Keratinocyte (primary cell): Measurements from ENCODE around the gene BACH1. TPM values are rescaled to one million over a fixed set of nuclear protein-coding genes. Genes with fewer than 3 reads are reported as not detected.

Source experiments
- DNase-seq: peaks from one replicate; pipeline ENCODE4 v3.0.0-alpha.2; 2011; ENCODE audit warnings: low read depth, missing footprints, low spot score
- FAIRE-seq: peaks from 2 replicates; lab custom pipeline; 2011; peaks lifted over from hg19 to GRCh38; lab: Jason Lieb, UNC
- H2AFZ ChIP-seq: 2 replicates; pipeline ENCODE4 v1.6.0; 2012; ENCODE audit warnings: low read length, control low read depth, inconsistent platforms; ENCODE audit not compliant: control insufficient read depth
- H3K27ac ChIP-seq: 2 replicates; pipeline ENCODE4 v1.5.1; 2011; ENCODE audit warnings: low read length; ENCODE audit not compliant: control insufficient read depth, insufficient read depth
- H3K27me3 ChIP-seq: 3 replicates; pipeline ENCODE4 v1.6.0; 2011; ENCODE audit warnings: low read length; ENCODE audit not compliant: control insufficient read depth, insufficient read depth; ENCODE audit errors: extremely low read depth
- H3K36me3 ChIP-seq, 2 experiments: 2 replicates in 1 of 2; 3 replicates in 1 of 2; pipeline ENCODE4 v1.5.1; 2011; ENCODE audit warnings: low read length in 2 of 2, mild to moderate bottlenecking in 1 of 2; ENCODE audit not compliant: control insufficient read depth in 2 of 2, insufficient read depth in 2 of 2; ENCODE audit errors: extremely low read depth in 1 of 2
- H3K4me1 ChIP-seq: 3 replicates; pipeline ENCODE4 v1.5.1; 2011; ENCODE audit warnings: low read length; ENCODE audit not compliant: control insufficient read depth, insufficient read depth; ENCODE audit errors: extremely low read depth
- H3K4me2 ChIP-seq: 3 replicates; pipeline ENCODE4 v1.6.0; 2011; ENCODE audit warnings: low read depth, low read length; ENCODE audit not compliant: control insufficient read depth, insufficient read depth; ENCODE audit errors: extremely low read depth
- H3K4me3 ChIP-seq, 3 experiments: fragments of 200-600 bp in 1 of 3; sonication (generic) in 1 of 3; 2 replicates in 2 of 3; 3 replicates in 1 of 3; pipeline ENCODE4 v1.5.1; 2011 to 2016; ENCODE audit warnings: low read length in 3 of 3, mild to moderate bottlenecking in 3 of 3, control low read depth in 2 of 3, inconsistent platforms in 1 of 3, low read depth in 1 of 3, mixed read lengths in 1 of 3, mixed run types in 1 of 3, moderate library complexity in 1 of 3; ENCODE audit not compliant: control insufficient read depth in 2 of 3, insufficient read depth in 2 of 3; ENCODE audit errors: extremely low read depth in 1 of 3
- H3K79me2 ChIP-seq: 2 replicates; pipeline ENCODE4 v1.6.0; 2012; ENCODE audit warnings: low read length; ENCODE audit not compliant: control insufficient read depth, insufficient read depth
- H3K9ac ChIP-seq: 3 replicates; pipeline ENCODE4 v1.6.0; 2011; ENCODE audit warnings: low read length; ENCODE audit not compliant: control insufficient read depth, insufficient read depth; ENCODE audit errors: extremely low read depth
- H3K9me1 ChIP-seq: 3 replicates; pipeline ENCODE4 v1.6.0; 2011; ENCODE audit warnings: low read length; ENCODE audit not compliant: control insufficient read depth, insufficient read depth; ENCODE audit errors: extremely low read depth
- H3K9me3 ChIP-seq: 2 replicates; pipeline ENCODE4 v1.5.1; 2012; ENCODE audit warnings: low read depth, low read length; ENCODE audit not compliant: control insufficient read depth
- H4K20me1 ChIP-seq: 3 replicates; pipeline ENCODE4 v1.6.0; 2011; ENCODE audit warnings: low read length; ENCODE audit not compliant: control insufficient read depth, insufficient read depth; ENCODE audit errors: extremely low read depth
- EZH2 ChIP-seq: IDR thresholded peaks from one replicate; pipeline ENCODE4 v1.6.1; 2012; ENCODE audit warnings: inconsistent platforms, mild to moderate bottlenecking, low read length, moderate library complexity
- dilution Hi-C: fragments of 300-500 bp; cut with MboI; formaldehyde crosslinking; loops from one replicate; pipeline ENCODE4 v1.7.0; 2020; ENCODE audit warnings: low sequenced_read_pairs; ENCODE audit not compliant: extremely low pct_ligation_motif_present
- polyA plus RNA-seq, 5 experiments: library from polyadenylated mRNA; depleted of rRNA in 3 of 5; stranded (reverse) in 3 of 5; stranded (forward) in 1 of 5; unstranded in 1 of 5; fragments of >200 nt; gene quantifications; 1 replicate in 1 of 5; 2 replicates in 3 of 5; 3 replicates in 1 of 5; pipeline versions ENCODE4 v1.2.1 to v1.2.3, GENCODE V29; 2011 to 2012; ENCODE audit warnings: missing spikeins in 2 of 5, low read depth in 1 of 5, low replicate concordance in 1 of 5
- TF ChIP-seq, protein P1 (sequence below), 3 experiments: IDR thresholded peaks in 1 of 3; conservative IDR thresholded peaks in 1 of 3; optimal IDR thresholded peaks in 1 of 3; 2 replicates in 2 of 3; 3 replicates in 1 of 3; pipeline versions ENCODE3 to v1.5.1; 2011; ENCODE audit warnings: low read length in 3 of 3, mild to moderate bottlenecking in 3 of 3, moderate library complexity in 2 of 3, control low read depth in 1 of 3, inconsistent platforms in 1 of 3; ENCODE audit not compliant: insufficient read depth in 2 of 3; ENCODE audit errors: extremely low read depth in 1 of 3

Gene BACH1
- polyA plus RNA-seq, 1 donor (not counting 4 experiments of a cell fraction or from before 2014, with no cell fraction given) = 33.1 TPM

DNA sequence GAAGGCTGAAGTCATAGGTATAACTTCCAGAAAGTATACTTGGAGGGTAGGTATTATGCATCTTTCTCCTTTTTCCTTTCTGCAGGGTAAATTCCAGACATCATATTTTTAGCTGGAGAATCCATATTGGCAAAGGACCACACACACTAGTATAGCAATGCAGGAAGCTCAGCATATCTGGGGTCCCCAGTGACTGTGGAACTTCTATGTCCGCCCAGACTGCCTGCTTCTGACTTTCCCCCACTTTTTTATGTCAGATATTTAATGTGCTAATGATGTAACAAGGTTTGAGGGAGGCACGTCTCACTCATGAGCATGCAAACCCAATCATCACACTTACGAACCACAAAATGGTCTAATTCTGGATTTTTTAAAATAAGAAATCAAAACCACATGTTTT lies 90.4 kb downstream of the BACH1 start:
- Histone ChIP-seq H3K9me3 (no peaks in the 10 kb centered on the region), H2AFZ (no peak overlapping the region), H3K9ac (no peak overlapping the region), H3K9me1 (no peaks in the 10 kb centered on the region), H3K4me1 (no peaks in the 10 kb centered on the region), H3K4me3 (no peak overlapping the region), H3K4me2 (no peak overlapping the region), H3K36me3 (no peaks in the 10 kb centered on the region), H3K27ac (no peak overlapping the region), H3K79me2 (no peaks in the 10 kb centered on the region), H4K20me1 (no peaks in the 10 kb centered on the region), H3K27me3 (no peaks in the 10 kb centered on the region)
- DNase-seq (no peak), FAIRE-seq (no peak)
- TF ChIP-seq, protein P1, sequence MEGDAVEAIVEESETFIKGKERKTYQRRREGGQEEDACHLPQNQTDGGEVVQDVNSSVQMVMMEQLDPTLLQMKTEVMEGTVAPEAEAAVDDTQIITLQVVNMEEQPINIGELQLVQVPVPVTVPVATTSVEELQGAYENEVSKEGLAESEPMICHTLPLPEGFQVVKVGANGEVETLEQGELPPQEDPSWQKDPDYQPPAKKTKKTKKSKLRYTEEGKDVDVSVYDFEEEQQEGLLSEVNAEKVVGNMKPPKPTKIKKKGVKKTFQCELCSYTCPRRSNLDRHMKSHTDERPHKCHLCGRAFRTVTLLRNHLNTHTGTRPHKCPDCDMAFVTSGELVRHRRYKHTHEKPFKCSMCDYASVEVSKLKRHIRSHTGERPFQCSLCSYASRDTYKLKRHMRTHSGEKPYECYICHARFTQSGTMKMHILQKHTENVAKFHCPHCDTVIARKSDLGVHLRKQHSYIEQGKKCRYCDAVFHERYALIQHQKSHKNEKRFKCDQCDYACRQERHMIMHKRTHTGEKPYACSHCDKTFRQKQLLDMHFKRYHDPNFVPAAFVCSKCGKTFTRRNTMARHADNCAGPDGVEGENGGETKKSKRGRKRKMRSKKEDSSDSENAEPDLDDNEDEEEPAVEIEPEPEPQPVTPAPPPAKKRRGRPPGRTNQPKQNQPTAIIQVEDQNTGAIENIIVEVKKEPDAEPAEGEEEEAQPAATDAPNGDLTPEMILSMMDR (optimal IDR thresholded peaks at IDR 0.05 in 1 of 3, IDR thresholded peaks at IDR 0.05 in 1 of 3, conservative IDR thresholded peaks at IDR 0.05 in 1 of 3; ENCODE audit: extremely low read depth in 1 of 3, insufficient read depth in 2 of 3, low read length in 3 of 3) = no peak
- no peak for TF ChIP-seq EZH2
- dilution Hi-C loops = no loop called here

DNA sequence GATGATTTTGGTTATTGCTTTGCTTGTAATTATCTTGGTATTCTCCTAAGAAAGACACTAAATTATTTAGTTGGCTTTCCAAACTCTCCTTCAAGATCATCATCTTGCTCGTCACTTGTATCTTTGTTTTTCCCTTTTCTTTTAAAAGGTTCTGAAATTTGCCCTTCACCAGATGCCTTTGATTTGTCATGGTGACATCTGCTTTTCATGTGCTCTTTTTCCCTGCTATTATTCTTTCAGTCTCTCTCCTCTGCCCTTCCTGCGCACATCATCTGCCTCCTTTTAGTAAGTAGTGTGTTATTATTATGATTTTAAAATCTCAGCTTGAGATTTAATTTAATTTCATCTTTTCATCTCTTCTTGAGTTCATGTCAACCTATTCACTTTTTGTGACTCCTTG lies 92.1 kb downstream of the BACH1 start:
- no peaks in the 10 kb centered on the region for H3K79me2 ChIP-seq
- DNase-seq = no peak
- no peaks in the 10 kb centered on the region for H3K4me1 ChIP-seq
- H4K20me1 ChIP-seq = no peaks in the 10 kb centered on the region
- H2AFZ ChIP-seq = no peak overlapping the region
- TF ChIP-seq, protein P1 (optimal IDR thresholded peaks at IDR 0.05 in 1 of 3, IDR thresholded peaks at IDR 0.05 in 1 of 3, conservative IDR thresholded peaks at IDR 0.05 in 1 of 3; ENCODE audit: extremely low read depth in 1 of 3, insufficient read depth in 2 of 3, low read length in 3 of 3) = no peak
- TF ChIP-seq EZH2 = no peak
- FAIRE-seq = no peak
- no peak overlapping the region for H3K4me2 ChIP-seq
- H3K4me3 ChIP-seq = no peak overlapping the region
- no peaks in the 10 kb centered on the region for H3K9me3 ChIP-seq
- no peak overlapping the region for H3K9ac ChIP-seq
- no peak overlapping the region for H3K27ac ChIP-seq
- H3K27me3 ChIP-seq = no peaks in the 10 kb centered on the region
- dilution Hi-C loops = no loop called here
- H3K36me3 ChIP-seq = peaks cover 0 to 2% of the 10 kb centered on the region in 2 experiments
- no peaks in the 10 kb centered on the region for H3K9me1 ChIP-seq
